HG03175 (cell line): ENCODE results near the gene ATP5F1D.

Source experiments
- ATAC-seq: cut with Tn5 transposase; IDR thresholded peaks from one replicate; pipeline ENCODE4 v1.9.1; 2021; ENCODE audit warnings: mild to moderate bottlenecking, moderate library complexity; ENCODE audit not compliant: unreplicated experiment

The ATP5F1D gene

GRCh38 chr19:1278713-1279660 lies 37.4 kb downstream of the ATP5F1D start:
- no peak for ATAC-seq

- no peak for ATAC-seq
Observed at GRCh38 chr19:1279782-1280341, 38.3 kb downstream of the ATP5F1D start.

- no peak for ATAC-seq
Observed at GRCh38 chr19:1280636-1281568, 39.4 kb downstream of the ATP5F1D start.

DNA sequence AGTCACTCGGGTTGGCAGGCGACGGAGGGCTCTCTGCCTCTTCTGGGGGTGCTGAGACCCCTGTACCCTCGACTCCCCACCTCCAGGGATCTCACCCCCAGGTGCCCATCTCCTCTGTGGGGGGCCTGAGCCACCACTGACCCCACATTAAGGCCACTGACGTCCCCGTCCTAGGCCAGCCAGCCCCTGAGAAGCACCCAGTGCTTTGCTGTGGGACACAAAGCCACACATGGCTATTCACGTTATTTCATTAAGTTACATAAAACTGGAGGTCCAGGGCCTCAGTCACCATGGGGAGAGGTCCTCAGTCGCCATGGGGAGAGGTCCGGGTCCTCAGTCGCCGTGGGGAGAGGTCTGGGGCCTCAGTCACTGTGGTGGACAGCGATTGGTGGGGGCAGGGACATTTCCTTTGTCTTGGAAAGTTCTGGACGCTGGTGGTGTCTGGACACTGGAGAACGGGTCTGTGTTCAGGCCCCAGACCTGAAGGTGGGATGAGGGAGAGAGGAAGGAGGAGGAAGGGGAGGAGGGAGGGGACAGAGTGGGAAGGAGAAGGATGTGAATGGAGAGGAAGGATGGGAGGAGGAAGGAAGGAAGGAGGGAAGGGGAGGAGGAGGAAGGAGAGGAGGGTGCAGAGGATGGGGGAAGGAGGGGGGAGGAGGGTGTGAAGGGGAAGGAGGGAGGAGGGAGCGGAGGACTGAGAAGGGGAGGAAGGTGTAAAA lies 40.2 kb downstream of the ATP5F1D start:
- ATAC-seq, result no peak

DNA sequence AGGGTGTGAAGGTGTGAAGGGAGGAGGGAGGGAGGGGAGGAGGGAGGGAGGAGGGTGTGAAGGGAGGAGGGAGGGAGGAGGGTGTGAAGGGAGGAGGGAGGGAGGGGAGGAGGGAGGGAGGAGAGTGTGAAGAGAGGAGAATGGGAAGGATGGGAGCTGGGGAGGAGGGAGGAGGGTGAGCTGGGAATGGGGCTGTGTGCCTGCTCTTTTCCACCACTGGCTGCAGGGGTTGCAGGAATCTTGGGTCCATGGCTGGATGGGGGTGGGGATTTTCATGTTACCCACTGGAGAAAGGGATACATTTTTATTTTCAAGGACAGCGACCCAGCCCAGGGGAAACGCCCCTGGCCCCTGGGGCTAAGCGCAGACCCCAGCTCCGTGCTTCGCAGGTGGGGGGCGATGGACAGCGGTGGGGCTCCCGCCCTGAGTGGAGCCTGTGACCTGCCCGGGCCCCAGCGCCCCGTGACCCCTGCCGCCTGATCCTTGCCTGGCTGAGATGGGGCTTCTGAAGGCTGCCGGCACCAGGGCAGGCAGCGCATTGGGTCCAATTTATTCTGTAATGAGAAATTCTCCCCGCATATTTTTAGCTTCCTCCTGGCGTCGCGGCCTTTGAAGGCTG lies 41.1 kb downstream of the ATP5F1D start:
- no peak for ATAC-seq

- ATAC-seq, result no peak
Observed at GRCh38 chr19:1283207-1283916, 41.8 kb downstream of the ATP5F1D start.

GRCh38 chr19:1283917-1284292 lies 42.4 kb downstream of the ATP5F1D start:
- ATAC-seq, result no peak

- no peak for ATAC-seq
Observed at GRCh38 chr19:1284293-1284978, 42.9 kb downstream of the ATP5F1D start.

- no peak for ATAC-seq
Observed at GRCh38 chr19:1284979-1285736, 43.6 kb downstream of the ATP5F1D start.

GRCh38 chr19:1285737-1286360 lies 44.3 kb downstream of the ATP5F1D start, which contains the start of gene EFNA2:
TSS of gene EFNA2 (plus strand) at chr19:1285873. CDS start at chr19:1286169, 296 bp downstream.
- no peak for ATAC-seq

GRCh38 chr19:1286487-1287353 lies 45.2 kb downstream of the ATP5F1D start:
- no peak for ATAC-seq

DNA sequence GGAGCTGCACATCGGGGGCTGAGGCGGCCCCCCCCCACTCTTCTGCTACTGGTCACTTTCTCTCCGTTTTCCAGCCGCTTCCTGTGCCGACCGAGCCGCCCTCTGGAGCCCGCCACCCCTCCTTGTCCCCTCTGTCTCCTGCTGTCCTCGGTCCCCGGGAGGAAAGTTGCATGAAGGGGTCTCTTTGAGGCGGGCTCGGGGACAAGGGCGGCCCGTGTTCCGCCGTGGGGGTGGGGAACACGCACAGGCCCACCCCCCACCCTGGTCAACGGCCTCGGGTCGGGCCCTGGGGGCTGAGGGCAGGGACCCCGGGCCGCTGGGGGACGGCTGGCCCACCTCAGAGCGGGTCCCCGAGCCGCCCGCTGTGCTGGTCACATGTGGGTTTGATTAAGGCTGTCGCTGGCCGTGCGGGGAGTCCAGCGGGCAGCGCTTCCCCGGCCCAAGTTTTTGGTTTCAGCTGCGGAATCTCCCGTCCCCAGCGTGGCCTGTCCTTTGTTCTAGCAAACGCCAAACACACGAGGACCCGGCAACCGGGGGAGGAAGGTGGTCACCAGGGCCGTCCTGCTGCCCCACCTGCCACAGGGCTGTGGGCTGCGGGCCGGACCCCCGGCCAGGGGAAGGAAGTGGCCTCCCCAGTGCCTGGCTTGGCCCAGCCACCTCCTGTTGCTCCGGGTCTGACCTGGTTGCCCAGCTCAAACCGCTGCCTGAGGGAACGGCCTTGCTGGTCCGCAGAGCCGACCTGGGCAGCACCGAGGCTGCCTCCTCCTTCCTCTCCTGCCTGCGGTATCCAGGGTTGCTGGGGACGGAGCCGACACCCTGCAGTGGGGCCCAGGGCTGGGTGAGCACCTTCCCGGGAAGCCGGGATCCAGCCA lies 46.0 kb downstream of the ATP5F1D start:
- ATAC-seq, result no peak

DNA sequence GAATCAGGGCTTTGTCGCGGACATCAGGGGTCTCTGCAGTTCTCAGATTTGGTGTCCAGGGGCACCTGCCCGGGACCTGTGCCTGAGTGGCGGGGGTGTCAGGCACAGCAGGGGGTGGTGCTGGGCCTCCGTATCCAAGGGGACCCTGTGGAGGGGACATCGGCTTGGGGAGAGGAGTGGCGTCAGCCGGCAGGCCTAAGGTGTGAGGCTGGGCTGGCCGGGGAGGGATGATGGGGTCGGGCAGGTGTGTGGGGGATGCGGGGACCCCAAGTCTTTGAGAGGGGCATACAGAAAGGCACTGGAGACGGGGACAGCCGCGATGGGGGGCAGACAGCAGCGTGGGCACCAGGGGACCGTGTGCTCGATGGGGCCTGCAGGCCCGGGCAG lies 46.7 kb downstream of the ATP5F1D start:
- no peak for ATAC-seq

DNA sequence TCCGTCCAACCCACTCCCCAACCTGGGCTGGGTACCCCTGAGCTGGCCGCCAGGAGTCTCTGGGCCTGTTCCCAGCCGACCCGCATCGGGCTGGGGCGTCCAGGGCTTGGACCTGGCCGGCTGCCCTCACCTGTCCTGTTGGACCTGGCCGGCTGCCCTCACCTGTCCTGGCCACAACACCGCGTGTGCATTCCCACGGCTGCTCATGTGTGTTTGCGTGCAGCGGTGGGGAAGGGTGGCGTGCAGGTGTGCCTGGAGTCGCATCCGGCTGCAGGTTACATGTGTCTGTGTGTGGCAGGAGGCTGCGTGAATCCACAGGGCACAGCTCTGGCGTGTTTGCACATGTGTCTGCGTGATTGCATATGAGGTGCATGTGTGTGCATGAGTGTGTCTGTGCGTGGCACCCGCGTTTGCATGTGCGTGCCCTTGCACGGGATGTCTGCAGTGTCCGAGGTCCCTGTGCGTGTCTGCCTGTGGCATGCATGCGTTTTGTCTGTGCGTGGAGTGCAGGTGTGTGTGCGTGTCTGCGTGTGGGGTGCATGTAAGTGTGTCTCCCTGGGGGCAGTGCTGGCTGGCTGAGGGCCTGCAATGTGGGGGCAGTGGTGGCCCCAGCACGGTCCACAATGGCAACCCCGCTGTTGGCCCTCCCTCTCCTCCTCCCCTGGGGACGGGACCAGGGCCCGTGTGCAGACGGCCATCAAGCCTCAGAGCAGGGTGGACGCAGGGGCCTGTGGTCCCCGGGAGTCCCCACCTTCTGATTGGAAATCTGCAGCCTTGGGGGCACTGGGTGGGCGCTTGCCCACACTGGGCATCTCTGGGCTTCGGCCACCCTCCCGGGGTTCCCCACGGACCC lies 47.5 kb downstream of the ATP5F1D start:
- no peak for ATAC-seq

DNA sequence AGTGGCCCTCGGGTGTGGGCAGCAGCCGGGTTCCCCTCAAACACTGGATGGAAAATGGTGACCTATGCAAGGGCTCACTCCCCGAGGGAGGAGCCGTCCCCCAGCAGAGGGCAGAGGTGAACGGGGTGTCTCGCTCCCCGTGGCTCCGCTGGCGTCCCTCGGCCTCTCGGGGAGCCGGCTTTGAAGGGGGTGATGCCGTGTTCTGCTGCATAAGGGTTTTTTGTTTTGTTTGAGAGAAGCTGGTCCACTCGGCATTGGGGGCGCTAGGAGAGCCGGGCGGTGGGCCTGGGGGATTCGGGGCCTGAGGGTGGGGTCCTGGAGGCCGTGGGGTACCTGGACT lies 48.1 kb downstream of the ATP5F1D start:
- ATAC-seq, result no peak
